Measurements from ENCODE around the gene C3orf85.
"Not testable (repeated sequence)": the region's sequence is repeated elsewhere in the genome, so short reads cannot be mapped to it uniquely, and the experiment has no call there.

Gene C3orf85

GRCh38 chr3:109132801-109133473 lies 3.6 kb upstream of the C3orf85 start:
- H3K27ac ChIP-seq = no peak overlapping the region

GRCh38 chr3:109133474-109133816 lies 3.1 kb upstream of the C3orf85 start:
- intact Hi-C loops (cut with DNase I; ENCODE audit: low total_unique reads); H3K9me3 ChIP-seq; H3K4me1 ChIP-seq; H3K27ac ChIP-seq; H3K36me3 ChIP-seq; H3K27me3 ChIP-seq; H3K4me3 ChIP-seq; DNase-seq: not testable (repeated sequence)

More at GRCh38 chr3:109132801-109133473, 3.6 kb upstream of the C3orf85 start:
- no peak for DNase-seq
- H3K9me3 ChIP-seq = no peaks in the 10 kb centered on the region
- no peak overlapping the region for H3K4me3 ChIP-seq
- no peak for TF ChIP-seq CTCF (IDR thresholded peaks at IDR 0.05)
- intact Hi-C loops (cut with DNase I; ENCODE audit: low total_unique reads) = no loop called here
- no peaks in the 10 kb centered on the region for H3K4me1 ChIP-seq
- no peaks in the 10 kb centered on the region for H3K36me3 ChIP-seq
- H3K27me3 ChIP-seq = no peaks in the 10 kb centered on the region

GRCh38 chr3:109137761-109138160 lies 1.2 kb downstream of the C3orf85 start:
- Histone ChIP-seq H3K4me1 (no peaks in the 10 kb centered on the region), H3K9me3 (no peaks in the 10 kb centered on the region), H3K27me3 (no peaks in the 10 kb centered on the region), H3K27ac (no peak overlapping the region), H3K4me3 (no peak overlapping the region), H3K36me3 (no peaks in the 10 kb centered on the region)
- intact Hi-C loops (cut with DNase I; ENCODE audit: low total_unique reads) = no loop called here
- DNase-seq = no peak
- no peak for TF ChIP-seq CTCF (IDR thresholded peaks at IDR 0.05)

GRCh38 chr3:109140318-109140717 lies 3.8 kb downstream of the C3orf85 start:
- no peak overlapping the region for H3K4me3 ChIP-seq
- no peaks in the 10 kb centered on the region for H3K36me3 ChIP-seq
- no peak for TF ChIP-seq CTCF (IDR thresholded peaks at IDR 0.05)
- H3K9me3 ChIP-seq = no peaks in the 10 kb centered on the region
- H3K27ac ChIP-seq = no peak overlapping the region
- no peaks in the 10 kb centered on the region for H3K4me1 ChIP-seq
- intact Hi-C loops (cut with DNase I; ENCODE audit: low total_unique reads) = no loop called here
- no peak for DNase-seq
- no peaks in the 10 kb centered on the region for H3K27me3 ChIP-seq

- no peak for TF ChIP-seq CTCF (IDR thresholded peaks at IDR 0.05)
- DNase-seq = no peak
- no peak overlapping the region for H3K27ac ChIP-seq
- intact Hi-C loops (cut with DNase I; ENCODE audit: low total_unique reads) = no loop called here
- H3K4me1 ChIP-seq = no peaks in the 10 kb centered on the region
- H3K36me3 ChIP-seq = no peaks in the 10 kb centered on the region
- no peaks in the 10 kb centered on the region for H3K27me3 ChIP-seq
- no peaks in the 10 kb centered on the region for H3K9me3 ChIP-seq
- H3K4me3 ChIP-seq = no peak overlapping the region
Measured at GRCh38 chr3:109143646-109144045, 7.1 kb downstream of the C3orf85 start.

GRCh38 chr3:109149078-109149477 lies 12.6 kb downstream of the C3orf85 start:
- no peaks in the 10 kb centered on the region for H3K4me1 ChIP-seq
- no peaks in the 10 kb centered on the region for H3K36me3 ChIP-seq
- no peak overlapping the region for H3K4me3 ChIP-seq
- no peaks in the 10 kb centered on the region for H3K9me3 ChIP-seq
- TF ChIP-seq CTCF (IDR thresholded peaks at IDR 0.05) = no peak
- no peak overlapping the region for H3K27ac ChIP-seq
- no peak for DNase-seq
- intact Hi-C loops (cut with DNase I; ENCODE audit: low total_unique reads) = no loop called here
- no peaks in the 10 kb centered on the region for H3K27me3 ChIP-seq

All from tibial artery (tissue), 4 donors.